Activated naive CD4-positive, alpha-beta T cell treated with anti-CD3 and anti-CD28 coated beads, Interleukin-2, amount 50 U/mL, for 24 hours (primary cell): Measurements from ENCODE around the gene GPLD1.
"Not testable (repeated sequence)": the region's sequence is repeated elsewhere in the genome, so short reads cannot be mapped to it uniquely, and the experiment has no call there.

ENCODE experiments used
- H3K27ac Mint-ChIP-seq: one replicate; pipeline ENCODE4 v1.8.0; 2021; ENCODE audit warnings: mild to moderate bottlenecking, mixed read lengths
- H3K27me3 Mint-ChIP-seq: one replicate; pipeline ENCODE4 v1.8.0; 2021; ENCODE audit warnings: mixed read lengths
- H3K36me3 Mint-ChIP-seq: one replicate; pipeline ENCODE4 v1.8.0; 2021; ENCODE audit warnings: mixed read lengths
- H3K4me1 Mint-ChIP-seq: one replicate; pipeline ENCODE4 v1.8.0; 2021; ENCODE audit warnings: mixed read lengths
- H3K4me3 Mint-ChIP-seq: one replicate; pipeline ENCODE4 v1.8.0; 2021; ENCODE audit warnings: mild to moderate bottlenecking, mixed read lengths
- H3K9me3 Mint-ChIP-seq: one replicate; pipeline ENCODE4 v1.8.0; 2021; ENCODE audit warnings: mixed read lengths

The GPLD1 gene

GRCh38 chr6:24415753-24416152 lies 73.6 kb downstream of the GPLD1 start:
- H3K27ac Mint-ChIP-seq: no peak overlapping the region
- peaks cover under 1% of the 10 kb centered on the region for H3K4me1 Mint-ChIP-seq
- H3K4me3 Mint-ChIP-seq: no peak overlapping the region
- H3K27me3 Mint-ChIP-seq: no peaks in the 10 kb centered on the region
- H3K36me3 Mint-ChIP-seq: peaks cover 16% of the 10 kb centered on the region
- H3K9me3 Mint-ChIP-seq: no peaks in the 10 kb centered on the region

- H3K9me3 Mint-ChIP-seq, H3K27ac Mint-ChIP-seq, H3K4me3 Mint-ChIP-seq, H3K4me1 Mint-ChIP-seq, H3K27me3 Mint-ChIP-seq: not testable (repeated sequence)
- peaks cover 14% of the 10 kb centered on the region for H3K36me3 Mint-ChIP-seq
These were observed 74.8 kb downstream of the GPLD1 start for GRCh38 chr6:24414531-24414930.

GRCh38 chr6:24412294-24412693 lies 77.1 kb downstream of the GPLD1 start:
- peaks cover 10% of the 10 kb centered on the region for H3K36me3 Mint-ChIP-seq
- no peaks in the 10 kb centered on the region for H3K9me3 Mint-ChIP-seq

GRCh38 chr6:24410622-24411021 lies 78.8 kb downstream of the GPLD1 start:
- H3K9me3 Mint-ChIP-seq: no peaks in the 10 kb centered on the region
- H3K27me3 Mint-ChIP-seq: no peaks in the 10 kb centered on the region
- peaks cover 9% of the 10 kb centered on the region for H3K4me1 Mint-ChIP-seq

More at GRCh38 chr6:24412294-24412693, 77.1 kb downstream of the GPLD1 start:
- H3K4me3 Mint-ChIP-seq: no peak overlapping the region
- no peaks in the 10 kb centered on the region for H3K27me3 Mint-ChIP-seq
- H3K4me1 Mint-ChIP-seq: peaks cover 9% of the 10 kb centered on the region
- peak overlapping the region; percentile 72 for H3K27ac Mint-ChIP-seq

GRCh38 chr6:24408719-24409410 lies 80.5 kb downstream of the GPLD1 start:
- Mint-ChIP-seq H3K9me3 (no peaks in the 10 kb centered on the region), H3K4me3 (no peak overlapping the region), H3K27me3 (no peaks in the 10 kb centered on the region), H3K27ac (no peak overlapping the region), H3K4me1 (peaks cover 24% of the 10 kb centered on the region), H3K36me3 (peaks cover 8% of the 10 kb centered on the region)

More at GRCh38 chr6:24410622-24411021, 78.8 kb downstream of the GPLD1 start:
- Mint-ChIP-seq H3K4me3 (no peak overlapping the region), H3K36me3 (peaks cover 10% of the 10 kb centered on the region), H3K27ac (peak overlapping the region; percentile 12)

- H3K27me3 Mint-ChIP-seq: peaks cover 2% of the 10 kb centered on the region
- H3K4me1 Mint-ChIP-seq: peaks cover 29% of the 10 kb centered on the region
- no peak overlapping the region for H3K4me3 Mint-ChIP-seq
- no peaks in the 10 kb centered on the region for H3K9me3 Mint-ChIP-seq
- H3K36me3 Mint-ChIP-seq: no peaks in the 10 kb centered on the region
- H3K27ac Mint-ChIP-seq: no peak overlapping the region
These were observed 84.1 kb downstream of the GPLD1 start for GRCh38 chr6:24405262-24405661.

GRCh38 chr6:24403501-24403824 lies 85.9 kb downstream of the GPLD1 start:
- no peaks in the 10 kb centered on the region for H3K36me3 Mint-ChIP-seq
- H3K9me3 Mint-ChIP-seq: no peaks in the 10 kb centered on the region
- peaks cover 25% of the 10 kb centered on the region for H3K4me1 Mint-ChIP-seq
- H3K27ac Mint-ChIP-seq: peak overlapping the region; percentile 76
- H3K27me3 Mint-ChIP-seq: peaks cover 13% of the 10 kb centered on the region
- H3K4me3 Mint-ChIP-seq: peak overlapping the region; percentile 91

- peaks cover 25% of the 10 kb centered on the region for H3K4me1 Mint-ChIP-seq
- H3K9me3 Mint-ChIP-seq: no peaks in the 10 kb centered on the region
- H3K27me3 Mint-ChIP-seq: peaks cover 16% of the 10 kb centered on the region
- H3K36me3 Mint-ChIP-seq: no peaks in the 10 kb centered on the region
- H3K27ac Mint-ChIP-seq: peak within 1 kb of the TSS; percentile 76
- H3K4me3 Mint-ChIP-seq: peak within 1 kb of the TSS; percentile 91
These were observed 86.5 kb downstream of the GPLD1 start, which contains the start of gene MRS2 for GRCh38 chr6:24402697-24403500. Gene MRS2, plus strand, starts transcription at chr6:24402936. Its CDS starts 111 bp downstream, at chr6:24403047.

- Mint-ChIP-seq H3K4me1 (peaks cover 25% of the 10 kb centered on the region), H3K27me3 (peaks cover 26% of the 10 kb centered on the region), H3K4me3 (no peak overlapping the region), H3K9me3 (no peaks in the 10 kb centered on the region), H3K36me3 (peaks cover 2% of the 10 kb centered on the region), H3K27ac (no peak overlapping the region)
These were observed 87.9 kb downstream of the GPLD1 start for GRCh38 chr6:24401458-24401857.

- not testable (repeated sequence) for H3K4me3 Mint-ChIP-seq, H3K9me3 Mint-ChIP-seq, H3K27ac Mint-ChIP-seq, H3K36me3 Mint-ChIP-seq
- peaks cover 23% of the 10 kb centered on the region for H3K4me1 Mint-ChIP-seq
- H3K27me3 Mint-ChIP-seq: peaks cover 28% of the 10 kb centered on the region
These were observed 89.0 kb downstream of the GPLD1 start for GRCh38 chr6:24400045-24401039.

- Mint-ChIP-seq H3K36me3 (peaks cover 2% of the 10 kb centered on the region), H3K4me3 (no peak overlapping the region), H3K27ac (no peak overlapping the region), H3K9me3 (no peaks in the 10 kb centered on the region), H3K27me3 (peaks cover 33% of the 10 kb centered on the region), H3K4me1 (peaks cover 2% of the 10 kb centered on the region)
These were observed 91.7 kb downstream of the GPLD1 start for GRCh38 chr6:24397631-24398030.

- no peaks in the 10 kb centered on the region for H3K4me1 Mint-ChIP-seq
- no peak overlapping the region for H3K27ac Mint-ChIP-seq
- no peaks in the 10 kb centered on the region for H3K9me3 Mint-ChIP-seq
- H3K27me3 Mint-ChIP-seq: peaks cover 33% of the 10 kb centered on the region
- no peak overlapping the region for H3K4me3 Mint-ChIP-seq
- peaks cover 2% of the 10 kb centered on the region for H3K36me3 Mint-ChIP-seq
These were observed 92.6 kb downstream of the GPLD1 start for GRCh38 chr6:24396824-24397223.

- H3K27ac Mint-ChIP-seq: no peak overlapping the region
- H3K4me1 Mint-ChIP-seq: no peaks in the 10 kb centered on the region
- H3K4me3 Mint-ChIP-seq: no peak overlapping the region
- H3K27me3 Mint-ChIP-seq: peaks cover 29% of the 10 kb centered on the region
- no peaks in the 10 kb centered on the region for H3K9me3 Mint-ChIP-seq
- H3K36me3 Mint-ChIP-seq: peaks cover 2% of the 10 kb centered on the region
These were observed 94.5 kb downstream of the GPLD1 start for GRCh38 chr6:24394780-24395437.

GRCh38 chr6:24394061-24394779 lies 95.2 kb downstream of the GPLD1 start:
- Mint-ChIP-seq H3K27me3 (peaks cover 22% of the 10 kb centered on the region), H3K4me3 (no peak overlapping the region), H3K36me3 (peaks cover 2% of the 10 kb centered on the region), H3K9me3 (no peaks in the 10 kb centered on the region), H3K27ac (no peak overlapping the region), H3K4me1 (no peaks in the 10 kb centered on the region)
